GM18858 (cell line): ENCODE data around the gene QRSL1.
"Not testable (repeated sequence)": the region's sequence is repeated elsewhere in the genome, so short reads cannot be mapped to it uniquely, and the experiment has no call there.

Source experiments
- ATAC-seq: cut with Tn5 transposase; IDR thresholded peaks from one replicate; pipeline ENCODE4 v1.9.1; 2021; ENCODE audit not compliant: unreplicated experiment

Gene QRSL1

GRCh38 chr6:106622412-106622811, 7.0 kb upstream of the QRSL1 start:
- ATAC-seq: no peak

DNA sequence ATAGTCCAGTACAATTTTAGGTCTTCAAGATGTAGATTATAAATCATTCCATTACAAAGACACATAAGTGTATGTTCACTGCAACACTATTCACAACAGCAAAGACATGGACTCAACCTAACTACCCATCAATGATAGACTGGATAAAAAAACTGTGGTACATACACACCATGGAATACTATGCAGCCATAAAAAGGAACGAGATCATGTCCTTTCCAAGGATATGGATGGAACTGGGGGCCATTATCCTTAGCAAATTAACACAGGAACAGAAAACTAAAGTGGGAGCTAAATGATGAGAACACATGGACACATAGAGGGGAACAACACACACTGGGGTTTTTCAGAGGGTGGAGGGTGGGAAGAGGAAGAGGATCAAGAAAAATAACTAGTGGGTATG, 6.3 kb upstream of the QRSL1 start:
- ATAC-seq: no peak

- ATAC-seq: no peak
Measured at GRCh38 chr6:106626485-106626884, 2.9 kb upstream of the QRSL1 start.

DNA sequence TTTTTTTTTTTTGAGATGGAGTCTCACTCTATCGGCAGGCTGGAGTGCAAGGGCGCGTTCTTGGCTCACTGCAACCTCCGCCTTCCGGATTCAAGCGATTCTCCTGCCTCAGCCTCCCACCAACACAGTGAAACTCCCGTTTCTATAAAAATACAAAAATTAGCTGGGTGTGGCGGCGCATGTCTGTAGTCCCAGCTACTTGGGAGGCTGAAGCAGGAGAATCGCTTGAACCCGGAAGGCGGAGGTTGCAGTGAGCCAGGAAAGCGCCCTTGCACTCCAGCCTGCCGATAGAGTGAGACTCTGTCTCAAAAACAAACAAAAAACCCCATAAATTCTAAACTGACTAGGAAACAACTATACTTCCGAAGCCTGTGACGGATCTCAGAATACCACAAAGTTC, 1.6 kb upstream of the QRSL1 start:
- not testable (repeated sequence) for ATAC-seq

DNA sequence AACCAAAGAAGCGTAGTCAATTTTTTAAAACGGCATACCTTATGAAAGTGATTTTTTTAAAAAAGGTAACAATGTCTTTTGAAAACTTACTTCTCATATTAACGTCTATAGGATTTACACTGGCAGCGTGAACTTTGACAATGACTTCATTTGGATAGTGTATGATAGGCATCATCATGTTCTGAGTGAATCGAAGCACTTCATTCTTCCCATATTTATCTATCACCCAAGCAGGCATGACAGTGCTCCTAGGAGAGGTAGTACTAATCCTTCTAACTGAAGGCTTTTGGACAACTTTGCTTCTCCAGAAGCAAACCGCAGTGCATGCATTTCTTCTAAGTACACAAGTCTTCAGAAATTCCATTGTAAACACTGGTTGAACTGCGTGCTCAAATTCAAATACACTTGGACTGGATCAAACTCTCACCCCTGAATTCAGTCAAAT, 698 bp upstream of the QRSL1 start:
- ATAC-seq: peak; percentile 11

DNA sequence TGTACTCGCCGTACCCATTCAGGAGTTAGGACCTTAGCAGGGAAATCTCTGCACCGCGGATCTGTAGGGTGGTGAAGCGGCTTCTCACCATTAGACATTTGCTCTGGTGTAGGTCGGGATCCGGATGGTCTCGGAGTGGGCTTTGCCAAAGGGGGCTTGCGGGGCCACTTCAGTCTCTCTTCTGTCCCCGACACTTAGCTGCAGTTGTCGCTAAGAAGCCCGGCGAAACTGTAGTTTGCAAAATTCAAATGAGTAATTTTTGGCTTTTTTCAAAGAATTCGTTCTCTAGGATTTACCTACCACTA, 433 bp downstream of the QRSL1 start:
- ATAC-seq: no peak

DNA sequence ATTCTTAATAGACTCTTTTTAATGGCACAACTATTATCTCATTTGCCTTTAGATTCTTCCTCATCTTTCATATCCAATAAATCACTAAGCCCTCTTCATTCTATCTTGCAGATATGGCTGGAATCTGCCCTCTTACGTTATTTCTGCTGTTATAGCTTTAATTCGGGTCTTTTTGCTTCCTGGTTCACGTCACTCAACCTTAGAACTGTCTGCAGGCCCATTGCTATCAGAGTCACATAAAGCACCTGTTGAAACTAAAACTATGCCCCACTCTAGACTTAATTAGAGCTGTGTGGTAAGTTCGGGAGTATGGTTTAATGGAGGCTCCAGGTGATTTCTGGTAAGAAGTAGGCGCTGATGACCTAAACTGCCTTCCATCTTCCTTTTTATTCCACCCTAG, 988 bp downstream of the QRSL1 start:
- ATAC-seq: no peak

- ATAC-seq: no peak
Measured at GRCh38 chr6:106631346-106631745, 2.0 kb downstream of the QRSL1 start.

GRCh38 chr6:106634565-106634964, 5.2 kb downstream of the QRSL1 start:
- ATAC-seq: no peak

DNA sequence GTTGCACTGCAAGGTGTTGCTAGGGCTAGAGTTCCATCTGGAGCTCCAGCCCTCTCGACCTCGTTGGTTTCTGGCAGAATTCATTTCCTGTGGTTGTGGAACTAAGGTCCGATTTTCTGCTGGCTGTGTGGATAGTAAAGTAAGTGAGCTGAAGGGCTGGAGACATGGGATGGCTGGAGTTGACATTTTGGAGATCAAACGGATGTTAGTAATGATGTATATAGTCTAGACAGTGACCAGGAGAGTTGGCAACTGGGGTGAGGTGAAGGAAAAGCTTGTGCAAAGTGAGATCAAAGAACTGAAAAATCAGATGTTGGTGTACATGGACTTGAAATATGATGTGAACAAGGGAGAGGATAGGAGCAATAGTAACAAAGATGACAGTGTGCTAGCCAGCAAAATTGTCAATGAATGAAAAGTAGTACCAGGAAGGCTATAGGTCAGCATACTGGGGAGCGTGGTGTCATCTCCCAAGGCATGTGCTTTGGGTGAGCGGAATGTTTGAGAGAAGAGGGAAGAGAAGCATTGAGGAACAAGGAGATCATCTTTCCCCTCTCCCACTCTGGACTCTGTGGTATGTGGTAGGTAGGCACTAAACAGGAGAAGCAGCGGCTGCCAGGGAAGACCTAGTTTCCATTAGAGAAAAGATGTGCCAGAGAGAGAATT, 7.8 kb downstream of the QRSL1 start:
- no peak for ATAC-seq

DNA sequence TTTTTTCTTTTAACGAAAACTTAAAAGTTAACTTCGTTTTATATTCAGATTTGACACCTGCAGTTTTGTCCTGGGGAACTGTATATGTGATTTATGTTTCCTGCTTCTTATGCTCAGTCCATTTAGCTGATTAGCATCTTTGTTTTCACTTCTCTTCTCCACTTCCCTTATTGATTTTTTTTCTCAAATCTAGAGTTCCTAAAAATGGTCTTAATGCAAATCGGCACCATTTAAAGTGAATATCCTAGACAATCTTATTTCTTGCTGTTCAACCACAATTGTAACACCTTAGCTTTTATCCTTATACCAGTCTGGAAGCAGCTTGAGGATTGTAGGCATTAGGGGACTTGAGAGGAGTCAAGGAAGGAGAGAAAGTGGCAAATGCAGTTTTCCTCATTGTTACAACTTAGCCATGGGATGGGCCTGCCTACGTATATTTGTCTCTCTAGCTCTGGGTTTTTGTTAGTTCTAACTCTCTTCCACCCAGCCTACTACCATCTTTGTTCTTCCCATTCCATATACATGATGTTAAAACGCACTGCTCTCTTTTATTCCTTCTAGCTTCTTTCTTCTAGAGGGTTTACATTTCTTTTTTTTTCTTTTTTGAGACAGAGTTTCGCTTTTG, 8.5 kb downstream of the QRSL1 start:
- peak; percentile 58 for ATAC-seq

- ATAC-seq: no peak
Measured at GRCh38 chr6:106639812-106640211, 10.4 kb downstream of the QRSL1 start.

- ATAC-seq: no peak
Measured at GRCh38 chr6:106642476-106642875, 13.1 kb downstream of the QRSL1 start.

- ATAC-seq: no peak
Measured at GRCh38 chr6:106643061-106643460, 13.7 kb downstream of the QRSL1 start.

GRCh38 chr6:106648651-106649308, 19.4 kb downstream of the QRSL1 start:
- ATAC-seq: peak; percentile 88

DNA sequence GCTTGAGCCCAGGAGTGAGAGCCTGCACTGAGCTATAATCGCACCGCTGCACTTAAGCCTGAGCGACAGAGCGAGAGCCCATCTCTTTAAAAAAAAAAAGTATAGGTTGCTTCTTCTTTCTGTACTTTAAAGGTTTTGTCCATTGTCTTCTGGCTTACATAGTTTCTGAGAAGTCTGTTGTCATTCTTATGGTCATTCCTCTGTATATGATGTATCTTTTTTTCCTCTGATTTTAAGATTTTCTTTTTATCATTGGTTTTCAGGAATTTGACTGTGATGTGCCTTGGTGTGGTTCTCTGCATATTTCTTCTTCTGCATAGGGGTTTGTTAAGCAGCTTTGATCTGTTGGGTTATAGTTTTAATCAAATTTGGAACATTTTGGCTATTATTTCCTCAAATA, 29.1 kb downstream of the QRSL1 start:
- ATAC-seq: no peak

GRCh38 chr6:106659859-106660258, 30.5 kb downstream of the QRSL1 start:
- no peak for ATAC-seq

GRCh38 chr6:106662458-106662857, 33.1 kb downstream of the QRSL1 start:
- no peak for ATAC-seq

GRCh38 chr6:106666282-106667021, 37.1 kb downstream of the QRSL1 start:
- ATAC-seq: peak; percentile 93

GRCh38 chr6:106667022-106667402, 37.6 kb downstream of the QRSL1 start:
- no peak for ATAC-seq

DNA sequence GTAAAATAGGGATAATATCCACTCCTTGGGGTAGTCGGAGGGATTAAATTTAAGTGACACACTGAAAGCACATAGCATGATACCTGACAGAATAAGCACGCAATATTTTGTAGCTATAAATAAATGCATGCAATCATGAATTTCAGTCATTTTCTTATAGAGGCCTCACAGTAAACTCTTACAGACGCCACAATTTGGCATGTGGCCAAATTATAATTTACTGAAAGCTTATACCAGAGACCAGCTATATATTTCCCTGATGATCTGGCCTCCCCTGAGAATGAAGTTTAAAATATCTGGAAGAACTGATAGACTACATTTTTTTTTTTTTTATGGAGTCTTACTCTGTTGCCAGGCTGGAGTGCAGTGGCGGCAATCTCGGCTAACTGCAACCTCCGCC, 40.9 kb downstream of the QRSL1 start:
- no peak for ATAC-seq

GRCh38 chr6:106671651-106672050, 42.3 kb downstream of the QRSL1 start:
- no peak for ATAC-seq
